H9 (cell line): ENCODE measurements around the gene MMP17. TPM values are rescaled to one million over a fixed set of nuclear protein-coding genes. Genes with fewer than 3 reads are reported as not detected.

Experiments used
- DNase-seq: peaks from one replicate; pipeline ENCODE4 v3.0.0-alpha.2; 2017
- H2AFZ ChIP-seq: one replicate; pipeline ENCODE4 v1.6.1; 2013; ENCODE audit warnings: mild to moderate bottlenecking, low read length, control low read depth, moderate library complexity
- H2AK5ac ChIP-seq: 2 replicates; pipeline ENCODE4 v1.6.1; 2013; ENCODE audit warnings: low read length, control low read depth, mixed read lengths; ENCODE audit not compliant: insufficient read length
- H2BK120ac ChIP-seq: one replicate; pipeline ENCODE4 v1.6.1; 2013; ENCODE audit warnings: low read depth, mild to moderate bottlenecking, low read length, control low read depth, inconsistent platforms; ENCODE audit not compliant: poor library complexity, severe bottlenecking
- H2BK12ac ChIP-seq: 2 replicates; pipeline ENCODE4 v1.6.1; 2013; ENCODE audit warnings: low read length, control low read depth, mixed read lengths, low read depth; ENCODE audit not compliant: insufficient read length
- H2BK15ac ChIP-seq: 2 replicates; pipeline ENCODE4 v1.6.1; 2013; ENCODE audit warnings: low read depth, low read length, control low read depth
- H2BK20ac ChIP-seq: one replicate; pipeline ENCODE4 v1.6.1; 2013; ENCODE audit warnings: low read depth, mild to moderate bottlenecking, low read length, control low read depth, inconsistent platforms; ENCODE audit not compliant: poor library complexity, severe bottlenecking
- H2BK5ac ChIP-seq: 2 replicates; pipeline ENCODE4 v1.6.1; 2013; ENCODE audit warnings: low read length, control low read depth, mixed read lengths; ENCODE audit not compliant: insufficient read length
- H3K14ac ChIP-seq: 2 replicates; pipeline ENCODE4 v1.6.1; 2013; ENCODE audit warnings: low read length, control low read depth; ENCODE audit not compliant: insufficient read depth
- H3K18ac ChIP-seq: 2 replicates; pipeline ENCODE4 v1.6.1; 2013; ENCODE audit warnings: low read depth, mild to moderate bottlenecking, mixed read lengths, low read length, control low read depth; ENCODE audit not compliant: insufficient read length
- H3K23ac ChIP-seq: 2 replicates; pipeline ENCODE4 v1.6.1; 2013; ENCODE audit warnings: low read length, control low read depth, mixed read lengths, low read depth; ENCODE audit not compliant: insufficient read length
- H3K23me2 ChIP-seq: 2 replicates; pipeline ENCODE4 v1.6.1; 2013; ENCODE audit warnings: low read depth, mild to moderate bottlenecking, mixed read lengths, low read length, control low read depth; ENCODE audit not compliant: insufficient read length, poor library complexity, severe bottlenecking
- H3K27ac ChIP-seq: 2 replicates; pipeline ENCODE4 v1.5.1; 2013; ENCODE audit warnings: low read length, control low read depth, mixed read lengths, low read depth; ENCODE audit not compliant: insufficient read length
- H3K27me3 ChIP-seq: 2 replicates; pipeline ENCODE4 v1.6.1; 2013; ENCODE audit warnings: low read length, control low read depth, inconsistent platforms; ENCODE audit not compliant: insufficient read depth
- H3K4ac ChIP-seq: 2 replicates; pipeline ENCODE4 v1.6.1; 2013; ENCODE audit warnings: low read depth, mild to moderate bottlenecking, control low read depth, inconsistent platforms, low read length, moderate library complexity
- H3K4me1 ChIP-seq: 2 replicates; pipeline ENCODE4 v1.6.1; 2013; ENCODE audit warnings: low read length, control low read depth, inconsistent platforms; ENCODE audit not compliant: insufficient read depth
- H3K4me2 ChIP-seq: 2 replicates; pipeline ENCODE4 v1.6.1; 2013; ENCODE audit warnings: low read length, control low read depth, mixed read lengths; ENCODE audit not compliant: insufficient read length, insufficient read depth
- H3K56ac ChIP-seq: 2 replicates; pipeline ENCODE4 v1.6.1; 2013; ENCODE audit warnings: low read depth, mild to moderate bottlenecking, mixed read lengths, low read length, control low read depth; ENCODE audit not compliant: insufficient read length
- H3K79me1 ChIP-seq: 2 replicates; pipeline ENCODE4 v1.6.1; 2013; ENCODE audit warnings: low read depth, mild to moderate bottlenecking, moderate library complexity, low read length, control low read depth, inconsistent platforms; ENCODE audit not compliant: insufficient read depth, poor library complexity, severe bottlenecking
- H3K79me2 ChIP-seq: 2 replicates; pipeline ENCODE4 v1.6.1; 2013; ENCODE audit warnings: low read length, control low read depth, inconsistent platforms; ENCODE audit not compliant: insufficient read depth
- H3K9ac ChIP-seq: 2 replicates; pipeline ENCODE4 v1.6.1; 2013; ENCODE audit warnings: low read length, control low read depth, mixed read lengths; ENCODE audit not compliant: insufficient read length; ENCODE audit errors: extremely low read depth
- H3K9me3 ChIP-seq: one replicate; pipeline ENCODE4 v1.6.1; 2013; ENCODE audit warnings: low read depth, low read length, inconsistent platforms; ENCODE audit not compliant: control insufficient read depth
- H3T11ph ChIP-seq: one replicate; pipeline ENCODE4 v1.6.1; 2013; ENCODE audit warnings: mild to moderate bottlenecking, low read length, control low read depth, inconsistent platforms
- H4K20me1 ChIP-seq: one replicate; pipeline ENCODE4 v1.6.1; 2013; ENCODE audit not compliant: control insufficient read depth, insufficient read length, insufficient read depth
- H4K5ac ChIP-seq: 2 replicates; pipeline ENCODE4 v1.6.1; 2013; ENCODE audit warnings: low read depth, mild to moderate bottlenecking, mixed read lengths, low read length, control low read depth; ENCODE audit not compliant: insufficient read length
- H4K8ac ChIP-seq: replicated peaks from 2 replicates; pipeline ENCODE4 v1.6.1; 2013; ENCODE audit warnings: low read length, control low read depth, mixed read lengths, low read depth; ENCODE audit not compliant: insufficient read length
- H4K91ac ChIP-seq: 2 replicates; pipeline ENCODE4 v1.6.1; 2013; ENCODE audit warnings: low read depth, mild to moderate bottlenecking, moderate library complexity, mixed read lengths, low read length, control low read depth; ENCODE audit not compliant: insufficient read length
- H3K27ac Mint-ChIP-seq, 3 experiments: 2 replicates in 2 of 3; 3 replicates in 1 of 3; pipeline ENCODE4 v1.8.0; 2020 to 2021; ENCODE audit warnings: mixed read lengths in 3 of 3, mild to moderate bottlenecking in 1 of 3, moderate library complexity in 1 of 3
- H3K27me3 Mint-ChIP-seq: 2 replicates; pipeline ENCODE4 v1.8.0; 2021; ENCODE audit warnings: low read depth, mild to moderate bottlenecking, moderate library complexity, mixed read lengths
- H3K36me3 Mint-ChIP-seq, 3 experiments: 2 replicates in 2 of 3; 3 replicates in 1 of 3; pipeline ENCODE4 v1.8.0; 2020 to 2021; ENCODE audit warnings: low read depth in 3 of 3, mixed read lengths in 3 of 3; ENCODE audit not compliant: insufficient read depth in 1 of 3
- H3K4me1 Mint-ChIP-seq, 2 experiments: 2 replicates each; pipeline ENCODE4 v1.8.0; 2020; ENCODE audit warnings: mixed read lengths in 2 of 2
- H3K4me3 Mint-ChIP-seq, 2 experiments: 2 replicates in 1 of 2; 3 replicates in 1 of 2; pipeline ENCODE4 v1.8.0; 2020 to 2021; ENCODE audit warnings: mild to moderate bottlenecking in 2 of 2, mixed read lengths in 2 of 2, moderate library complexity in 1 of 2
- H3K9me3 Mint-ChIP-seq, 2 experiments: 2 replicates in 1 of 2; 3 replicates in 1 of 2; pipeline ENCODE4 v1.8.0; 2020; ENCODE audit warnings: mild to moderate bottlenecking in 2 of 2, mixed read lengths in 2 of 2, moderate library complexity in 1 of 2
- WGBS: extraction: QIAGEN DNeasy Blood & Tissue Kit; methylation state at CpG from one replicate; pipeline ENCODE4 v1.1.7; 2013; ENCODE audit warnings: missing lambda C conversion rate, low lambda C conversion rate, mixed read lengths; ENCODE audit not compliant: insufficient read length; ENCODE audit errors: extremely low coverage; 5-methylcytosine and 5-hydroxymethylcytosine counted together
- total RNA-seq: library from RNA; stranded (reverse); gene quantifications from 2 replicates; pipeline ENCODE4 v1.2.1, GENCODE V29; 2021
- TF ChIP-seq, protein P1 (sequence below): fragments of 200-600 bp; sonication (generic); conservative IDR thresholded peaks from 3 replicates; pipeline ENCODE4 v1.8.0; 2021; ENCODE audit warnings: antibody characterized with exemption, mild to moderate bottlenecking

Gene MMP17
- total RNA-seq, 1 experiment from 2014 or later, result 14.8 TPM

DNA sequence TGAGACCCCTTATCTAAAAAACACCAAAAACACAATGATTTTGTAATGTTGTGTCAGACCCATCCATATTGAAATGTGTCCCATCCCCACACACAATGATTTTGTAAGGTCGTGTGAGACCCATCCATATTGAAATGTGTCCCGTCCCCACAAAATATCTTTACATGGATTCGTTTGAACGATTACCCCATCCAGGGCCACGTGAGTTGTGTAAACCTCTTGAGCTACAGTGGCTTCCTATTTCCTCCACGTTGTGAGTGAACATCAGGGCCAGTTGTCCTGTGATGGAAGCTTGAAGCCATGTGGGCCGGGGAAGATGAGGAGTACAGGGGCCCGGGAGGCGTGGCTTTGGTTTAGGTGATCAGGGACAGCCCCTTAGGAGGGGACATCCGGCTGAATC is 39.3 kb downstream of the MMP17 start:
- no peaks in the 10 kb centered on the region for H4K20me1 ChIP-seq
- no CpG with 5 or more reads among the region's 10 CpGs for WGBS
- no peak overlapping the region for H3K9ac ChIP-seq
- Mint-ChIP-seq H3K9me3 (no peaks in the 10 kb centered on the region), H3K36me3 (no peaks in the 10 kb centered on the region), H3K4me1 (peaks cover 12 to 19% of the 10 kb centered on the region in 2 experiments), H3K4me3 (no peak overlapping the region; a peak in 1 of 5 replicates), H3K27me3 (no peaks in the 10 kb centered on the region), H3K27ac (no peak overlapping the region)
- no peak overlapping the region for H3K23ac ChIP-seq
- H2BK120ac ChIP-seq, result no peak overlapping the region
- no peaks in the 10 kb centered on the region for H3K9me3 ChIP-seq
- no peak overlapping the region for H2BK20ac ChIP-seq
- H2BK12ac ChIP-seq, result no peak overlapping the region
- no peak overlapping the region for H2BK15ac ChIP-seq
- H2BK5ac ChIP-seq, result no peak overlapping the region
- H3K4me1 ChIP-seq, result peaks cover 2% of the 10 kb centered on the region; the same call in 1 of the 2 replicates
- H3K14ac ChIP-seq, result no peak overlapping the region
- H3T11ph ChIP-seq, result no peak overlapping the region
- no peaks in the 10 kb centered on the region for H3K79me1 ChIP-seq
- H3K4me2 ChIP-seq, result no peak overlapping the region
- no peak overlapping the region for H3K18ac ChIP-seq
- H3K56ac ChIP-seq, result no peak overlapping the region
- H3K27ac ChIP-seq, result no peak overlapping the region
- DNase-seq, result no peak
- H3K23me2 ChIP-seq, result no peaks in the 10 kb centered on the region
- H4K91ac ChIP-seq, result no peak overlapping the region
- no peak overlapping the region for H2AK5ac ChIP-seq
- no peak overlapping the region for H3K4ac ChIP-seq
- TF ChIP-seq, protein P1, sequence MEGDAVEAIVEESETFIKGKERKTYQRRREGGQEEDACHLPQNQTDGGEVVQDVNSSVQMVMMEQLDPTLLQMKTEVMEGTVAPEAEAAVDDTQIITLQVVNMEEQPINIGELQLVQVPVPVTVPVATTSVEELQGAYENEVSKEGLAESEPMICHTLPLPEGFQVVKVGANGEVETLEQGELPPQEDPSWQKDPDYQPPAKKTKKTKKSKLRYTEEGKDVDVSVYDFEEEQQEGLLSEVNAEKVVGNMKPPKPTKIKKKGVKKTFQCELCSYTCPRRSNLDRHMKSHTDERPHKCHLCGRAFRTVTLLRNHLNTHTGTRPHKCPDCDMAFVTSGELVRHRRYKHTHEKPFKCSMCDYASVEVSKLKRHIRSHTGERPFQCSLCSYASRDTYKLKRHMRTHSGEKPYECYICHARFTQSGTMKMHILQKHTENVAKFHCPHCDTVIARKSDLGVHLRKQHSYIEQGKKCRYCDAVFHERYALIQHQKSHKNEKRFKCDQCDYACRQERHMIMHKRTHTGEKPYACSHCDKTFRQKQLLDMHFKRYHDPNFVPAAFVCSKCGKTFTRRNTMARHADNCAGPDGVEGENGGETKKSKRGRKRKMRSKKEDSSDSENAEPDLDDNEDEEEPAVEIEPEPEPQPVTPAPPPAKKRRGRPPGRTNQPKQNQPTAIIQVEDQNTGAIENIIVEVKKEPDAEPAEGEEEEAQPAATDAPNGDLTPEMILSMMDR, result no peak
- no peaks in the 10 kb centered on the region for H3K27me3 ChIP-seq
- H4K5ac ChIP-seq, result no peak overlapping the region
- H2AFZ ChIP-seq, result no peak overlapping the region
- H4K8ac ChIP-seq, result no peak overlapping the region
- no peaks in the 10 kb centered on the region for H3K79me2 ChIP-seq
